GM12801 (cell line): ENCODE data around the gene MAML3.

Experiments
- CTCF ChIP-seq: IDR thresholded peaks from one replicate; pipeline ENCODE4 v1.5.1; 2011; ENCODE audit warnings: control low read depth; ENCODE audit not compliant: insufficient read length; ENCODE audit errors: extremely low read depth

The MAML3 gene

GRCh38 chr4:139685180-139685579, 468.8 kb downstream of the MAML3 start:
- no peak for TF ChIP-seq CTCF

- TF ChIP-seq CTCF: no peak
Measured at GRCh38 chr4:139684351-139684750, 469.6 kb downstream of the MAML3 start.

GRCh38 chr4:139682741-139683151, 471.2 kb downstream of the MAML3 start:
- TF ChIP-seq CTCF: no peak

GRCh38 chr4:139682309-139682708, 471.7 kb downstream of the MAML3 start:
- TF ChIP-seq CTCF: no peak

GRCh38 chr4:139676913-139677585, 476.9 kb downstream of the MAML3 start:
- TF ChIP-seq CTCF: no peak

GRCh38 chr4:139676365-139676764, 477.6 kb downstream of the MAML3 start:
- TF ChIP-seq CTCF: no peak

GRCh38 chr4:139675651-139676050, 478.3 kb downstream of the MAML3 start:
- no peak for TF ChIP-seq CTCF
